ENCODE results near the gene CD59.

The CD59 gene

GRCh38 chr11:33742249-33742851 lies 6.1 kb upstream of the CD59 start:
- peak; percentile 45 for DNase-seq (ENCODE audit: low spot score)
- TF ChIP-seq CTCF (IDR thresholded peaks at IDR 0.05; ENCODE audit: extremely low read depth, missing control alignments), result peak; percentile 29

GRCh38 chr11:33741806-33742205 lies 5.6 kb upstream of the CD59 start:
- no peak for TF ChIP-seq CTCF (IDR thresholded peaks at IDR 0.05; ENCODE audit: extremely low read depth, missing control alignments)

GRCh38 chr11:33737362-33737821 lies 1.2 kb upstream of the CD59 start:
- TF ChIP-seq CTCF (IDR thresholded peaks at IDR 0.05; ENCODE audit: extremely low read depth, missing control alignments), result no peak
- DNase-seq (ENCODE audit: low spot score), result no peak

More at GRCh38 chr11:33741806-33742205, 5.6 kb upstream of the CD59 start:
- DNase-seq (ENCODE audit: low spot score), result no peak

GRCh38 chr11:33735271-33736147 lies 714 bp downstream of the CD59 start:
- peak; percentile 75 for DNase-seq (ENCODE audit: low spot score)
- TF ChIP-seq CTCF (IDR thresholded peaks at IDR 0.05; ENCODE audit: extremely low read depth, missing control alignments), result no peak

GRCh38 chr11:33734441-33735270 lies 1.6 kb downstream of the CD59 start:
- DNase-seq (ENCODE audit: low spot score), result no peak
- no peak for TF ChIP-seq CTCF (IDR thresholded peaks at IDR 0.05; ENCODE audit: extremely low read depth, missing control alignments)

- no peak for TF ChIP-seq CTCF (IDR thresholded peaks at IDR 0.05; ENCODE audit: extremely low read depth, missing control alignments)
- no peak for DNase-seq (ENCODE audit: low spot score)
Observed at GRCh38 chr11:33733980-33734379, 2.2 kb downstream of the CD59 start.

Data from GM20000 (cell line).